HG03439 (cell line): Measurements from ENCODE around the gene CAMK2B.

Experiments
- ATAC-seq: cut with Tn5 transposase; IDR thresholded peaks from one replicate; pipeline ENCODE4 v1.9.1; 2021; ENCODE audit warnings: mild to moderate bottlenecking, moderate library complexity; ENCODE audit not compliant: unreplicated experiment

The CAMK2B gene

DNA sequence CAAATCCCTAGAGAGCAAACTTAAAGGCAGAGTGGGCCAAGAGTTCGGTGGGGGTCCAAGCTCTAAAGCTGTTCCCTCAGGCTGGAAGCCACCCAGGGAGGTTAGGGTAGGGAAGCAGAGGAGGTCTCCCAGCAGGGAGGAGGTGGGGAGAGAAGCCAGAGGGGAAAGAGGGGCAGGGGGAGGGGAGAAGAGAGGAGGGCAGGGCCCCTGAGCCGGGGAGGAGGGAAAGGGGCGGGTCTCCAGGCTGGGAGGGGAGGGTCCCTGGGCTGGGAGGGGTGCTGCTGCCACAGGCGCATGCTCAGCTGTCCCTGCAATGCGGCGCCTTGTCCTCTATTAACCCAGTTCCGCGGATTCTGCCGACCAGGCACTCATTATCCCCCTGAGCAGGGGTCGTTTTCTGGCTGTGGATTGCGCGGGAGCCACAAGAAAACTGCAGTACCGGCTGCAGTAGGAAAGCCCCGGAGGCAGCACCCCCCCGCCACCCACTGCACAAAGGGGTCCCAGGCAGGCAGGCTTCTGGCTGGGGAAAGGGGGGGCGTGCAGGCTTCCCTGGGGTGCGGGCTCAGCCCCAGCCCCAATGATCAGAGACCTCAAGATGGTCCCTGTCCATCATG is 49.3 kb downstream of the CAMK2B start:
- ATAC-seq = no peak

- no peak for ATAC-seq
These were observed 50.2 kb downstream of the CAMK2B start for GRCh38 chr7:44275146-44275545.

DNA sequence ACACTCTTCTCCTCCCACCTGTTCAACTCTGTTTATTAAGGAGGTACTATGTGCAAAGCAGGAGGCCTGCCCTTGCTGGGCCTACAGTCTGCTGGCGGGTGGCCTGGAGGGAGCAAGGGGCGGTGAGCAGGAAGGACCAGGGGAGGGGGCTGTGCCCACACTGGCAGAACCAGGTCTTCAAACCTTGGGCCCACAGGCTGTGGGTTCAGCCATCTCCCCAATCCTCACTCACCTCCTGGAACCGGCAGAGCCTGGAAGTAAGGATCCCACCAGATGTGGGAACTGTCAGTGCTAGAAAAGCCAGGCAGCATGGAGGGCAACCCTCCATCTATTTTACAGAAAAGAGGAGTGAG is 50.8 kb downstream of the CAMK2B start:
- ATAC-seq = no peak

DNA sequence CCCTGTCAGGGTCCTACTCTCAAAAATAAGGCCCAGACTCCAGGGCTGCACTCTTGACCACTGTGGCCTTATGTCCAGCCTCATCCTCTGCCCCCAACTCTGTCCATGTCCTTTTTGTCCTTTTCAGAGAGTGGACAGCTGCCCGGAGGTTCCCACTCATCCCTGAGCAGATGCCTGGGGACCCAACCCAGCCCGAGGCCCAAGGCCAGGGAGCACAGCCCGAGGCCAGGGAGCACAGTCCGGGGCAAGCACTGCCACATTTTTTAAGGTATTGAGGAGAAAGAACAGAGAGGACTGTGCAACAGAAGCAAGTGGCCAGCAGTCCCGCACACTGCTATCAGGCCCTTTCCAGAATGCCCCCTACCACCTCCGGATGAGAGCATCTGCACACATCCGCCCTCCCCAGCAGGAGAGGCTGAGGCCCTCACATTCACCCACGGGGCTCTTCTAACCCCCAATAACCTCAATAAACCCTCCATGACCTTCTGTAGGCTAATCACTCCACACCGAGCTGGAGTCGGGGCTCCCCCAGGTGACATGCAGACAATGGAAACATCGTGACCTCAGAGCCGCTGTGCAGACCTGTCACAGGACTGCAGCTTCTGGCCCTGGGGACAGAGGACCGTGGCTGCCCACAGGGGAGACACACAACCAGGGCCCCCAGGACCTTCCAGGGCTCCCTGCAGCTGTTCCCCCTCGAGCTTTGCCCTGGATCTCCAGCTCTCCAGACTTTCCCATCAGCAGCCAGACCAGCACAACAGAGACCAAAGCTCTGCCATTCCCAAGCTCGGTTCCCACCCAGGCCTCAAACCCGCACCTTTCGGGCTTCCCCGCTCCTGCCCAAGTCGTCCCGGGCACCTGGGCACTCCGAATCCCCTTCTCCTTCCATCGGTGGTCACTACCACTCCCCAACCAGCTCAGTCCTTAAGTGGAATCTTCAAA is 51.4 kb downstream of the CAMK2B start:
- ATAC-seq = no peak

DNA sequence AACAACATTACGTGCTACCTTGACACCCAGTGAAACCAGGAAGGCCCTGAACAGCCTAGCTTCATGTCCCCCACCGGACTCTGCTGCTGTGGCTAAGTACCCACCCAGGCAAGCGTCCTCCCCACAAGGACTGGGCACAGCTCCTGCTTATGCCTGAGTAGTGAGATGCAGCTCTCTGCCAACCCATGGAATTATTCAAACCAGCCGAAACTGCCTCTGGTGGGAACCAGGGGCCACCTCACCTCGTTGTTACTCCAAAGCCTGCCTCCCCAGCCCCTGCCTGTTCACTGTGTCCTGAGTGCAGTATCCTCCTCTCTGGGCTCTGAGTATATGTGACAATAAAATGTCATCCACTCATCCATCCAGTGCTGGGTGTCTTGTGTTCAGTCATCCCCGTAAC is 52.4 kb downstream of the CAMK2B start:
- no peak for ATAC-seq

DNA sequence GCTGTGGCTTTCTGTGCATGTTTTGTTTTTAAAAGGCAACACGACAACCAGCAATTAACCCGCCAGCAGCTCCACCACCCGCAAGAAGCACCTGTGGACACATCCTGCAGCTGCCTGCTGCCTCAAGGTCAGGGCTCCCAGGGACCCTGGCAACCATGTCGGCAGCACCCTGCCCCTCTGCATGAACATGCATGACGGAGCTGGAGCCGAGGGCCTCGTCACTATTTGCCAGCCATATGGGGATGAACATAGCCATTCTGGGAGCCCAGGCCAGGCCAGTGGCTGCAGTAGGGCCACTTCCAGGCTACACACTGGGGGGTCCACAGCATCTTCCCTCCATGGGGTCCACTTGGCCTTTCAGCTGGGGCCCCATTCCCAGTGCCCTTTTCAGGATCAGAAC is 52.9 kb downstream of the CAMK2B start:
- ATAC-seq = no peak

- ATAC-seq = no peak
These were observed 55.4 kb downstream of the CAMK2B start for GRCh38 chr7:44269943-44270493.

- no peak for ATAC-seq
These were observed 56.0 kb downstream of the CAMK2B start for GRCh38 chr7:44269417-44269816.

- ATAC-seq = no peak
These were observed 56.7 kb downstream of the CAMK2B start for GRCh38 chr7:44268671-44269070.

DNA sequence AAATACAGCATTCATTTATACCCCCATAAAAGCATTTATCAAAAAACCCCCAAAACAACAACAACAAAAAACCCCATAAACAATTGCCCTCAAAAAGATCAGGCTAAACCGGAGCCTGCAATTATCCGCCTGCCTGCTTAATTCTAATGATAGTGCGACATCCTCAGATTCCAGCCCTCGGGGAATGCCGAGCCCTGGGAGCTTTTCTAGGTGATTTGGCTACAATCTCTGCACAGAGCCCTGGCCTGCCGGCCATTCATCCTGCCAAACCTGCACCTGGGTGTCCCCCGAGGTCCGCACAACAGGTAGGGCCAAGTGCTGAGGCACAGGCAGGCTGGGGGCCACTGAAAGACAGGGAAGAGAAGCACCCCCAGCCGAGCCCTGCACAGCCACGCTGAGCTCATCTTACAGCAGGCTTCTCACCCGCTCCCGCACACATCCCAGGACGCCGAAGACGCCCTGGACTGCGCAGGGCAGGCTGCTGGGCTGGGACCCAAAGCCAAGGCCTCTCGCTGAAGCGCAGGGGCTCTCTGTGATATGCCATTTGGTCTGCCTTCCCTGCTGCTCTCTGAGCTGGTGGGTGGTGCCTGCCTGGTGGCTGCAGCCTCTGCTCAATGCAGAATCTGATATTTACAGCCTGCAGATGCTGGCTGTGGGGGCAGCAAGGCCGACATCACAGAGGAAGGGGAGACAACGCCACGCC is 57.5 kb downstream of the CAMK2B start:
- ATAC-seq = no peak

DNA sequence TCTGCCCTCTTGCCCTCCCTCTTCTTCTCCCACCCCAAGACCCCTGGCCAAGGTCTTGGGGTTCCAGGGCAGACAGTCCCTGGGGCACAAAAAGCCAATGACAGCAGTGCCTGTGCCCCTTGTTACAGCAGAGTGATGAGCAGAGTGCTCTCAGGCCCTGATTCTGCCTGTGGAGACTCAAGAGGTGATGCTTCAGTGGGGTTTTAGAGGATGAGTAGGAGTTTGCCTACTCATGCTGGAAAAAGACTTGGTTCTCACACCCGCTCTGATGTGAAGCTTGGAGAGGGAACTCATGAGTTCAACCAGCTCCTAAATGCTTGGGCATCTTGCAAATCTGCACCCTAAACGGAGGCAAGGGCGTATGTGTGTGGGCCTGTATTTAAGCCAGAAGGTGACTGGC is 58.2 kb downstream of the CAMK2B start:
- ATAC-seq = no peak

- ATAC-seq = no peak
These were observed 58.9 kb downstream of the CAMK2B start for GRCh38 chr7:44266526-44266925.

- no peak for ATAC-seq
These were observed 59.7 kb downstream of the CAMK2B start for GRCh38 chr7:44265728-44266127.

DNA sequence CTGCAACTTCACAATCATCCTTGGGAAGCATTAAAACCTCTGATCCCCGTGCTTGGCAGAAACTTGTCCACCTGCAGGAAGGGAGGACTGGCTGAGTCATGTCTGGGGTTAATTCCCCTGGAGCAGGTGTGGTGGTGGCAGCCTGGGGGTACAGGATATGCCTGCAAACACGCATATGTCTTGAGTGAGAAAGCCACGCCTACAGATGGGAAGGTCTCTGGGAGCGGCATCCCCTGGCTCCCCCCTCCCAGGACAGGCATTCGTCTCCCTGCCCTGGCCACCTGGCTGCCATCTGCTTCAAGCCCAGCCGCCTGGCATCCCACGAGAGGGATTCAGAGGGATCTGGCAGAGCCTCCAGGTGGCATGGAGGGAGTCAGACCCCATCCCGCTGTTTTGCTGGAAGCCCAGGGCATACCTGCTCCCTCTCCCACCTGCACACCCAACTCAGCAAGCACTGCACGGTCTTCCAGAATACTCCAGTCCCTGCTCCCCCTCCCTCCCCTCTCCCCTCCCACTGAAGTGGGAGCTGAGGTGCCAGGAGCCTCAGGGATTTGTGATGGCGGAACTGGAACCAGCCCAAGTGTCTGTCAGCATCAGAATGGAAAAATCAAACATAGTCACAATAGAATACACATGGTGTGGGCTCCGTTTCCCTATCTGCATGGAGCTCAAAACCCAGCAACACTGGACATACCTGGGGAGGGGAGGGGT is 61.0 kb downstream of the CAMK2B start:
- ATAC-seq = no peak

DNA sequence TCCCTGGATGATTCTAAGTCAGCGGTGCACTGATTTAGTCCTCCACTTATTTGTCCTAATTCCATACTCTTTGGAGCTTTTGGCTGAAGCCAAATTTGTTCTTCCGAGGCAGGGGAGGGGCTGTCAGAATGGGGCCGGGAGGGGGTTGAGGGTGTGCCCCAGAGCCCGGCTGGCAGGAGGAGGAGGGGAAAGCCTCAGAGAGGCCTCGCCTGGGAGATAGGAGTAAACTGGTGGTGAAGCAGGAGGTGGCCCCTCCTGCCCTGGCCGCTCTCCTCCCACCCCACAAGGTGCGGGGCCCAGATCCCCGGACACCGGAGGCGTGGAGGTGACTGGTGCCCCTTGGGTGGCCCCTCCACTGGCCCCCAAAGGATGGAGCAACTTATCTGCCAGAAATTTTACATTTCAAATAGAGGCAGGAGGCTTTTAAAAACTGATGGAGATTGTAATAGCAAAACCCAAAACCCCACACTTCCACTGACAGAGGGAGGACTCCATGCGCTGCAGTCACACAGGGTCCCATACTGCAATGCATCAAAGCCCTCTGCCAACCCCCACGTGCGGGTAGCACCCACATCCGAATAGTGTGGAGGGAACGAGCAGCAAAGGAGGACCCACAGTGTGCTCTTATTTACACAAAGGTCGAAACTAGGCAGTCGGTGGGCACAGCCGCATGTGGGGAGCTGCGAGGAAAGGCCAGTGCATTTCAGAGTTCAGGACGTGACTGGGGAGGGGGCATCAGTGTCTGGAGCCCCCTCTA is 61.9 kb downstream of the CAMK2B start:
- no peak for ATAC-seq

DNA sequence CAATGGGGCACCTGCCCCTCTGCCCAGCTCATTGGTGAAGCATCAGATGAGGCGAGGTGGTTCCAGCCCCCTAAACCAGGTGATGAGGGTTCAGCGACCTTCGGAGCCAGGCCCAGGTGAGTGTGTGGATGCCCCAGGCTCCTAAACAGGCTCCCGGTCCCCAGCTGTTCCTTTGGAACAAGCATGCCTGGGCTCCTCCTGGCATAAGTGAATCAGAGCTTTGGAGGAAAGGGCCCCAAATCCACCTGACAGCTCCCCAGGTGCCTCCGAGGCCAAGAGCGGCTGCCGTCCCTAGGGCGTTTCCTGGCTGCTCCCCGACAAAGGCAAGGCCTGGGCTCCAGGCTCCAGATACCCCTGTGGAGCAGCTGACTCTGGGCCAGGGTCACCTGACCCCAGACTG is 63.4 kb downstream of the CAMK2B start:
- ATAC-seq = no peak

GRCh38 chr7:44261240-44261639 is 64.2 kb downstream of the CAMK2B start:
- ATAC-seq = no peak

DNA sequence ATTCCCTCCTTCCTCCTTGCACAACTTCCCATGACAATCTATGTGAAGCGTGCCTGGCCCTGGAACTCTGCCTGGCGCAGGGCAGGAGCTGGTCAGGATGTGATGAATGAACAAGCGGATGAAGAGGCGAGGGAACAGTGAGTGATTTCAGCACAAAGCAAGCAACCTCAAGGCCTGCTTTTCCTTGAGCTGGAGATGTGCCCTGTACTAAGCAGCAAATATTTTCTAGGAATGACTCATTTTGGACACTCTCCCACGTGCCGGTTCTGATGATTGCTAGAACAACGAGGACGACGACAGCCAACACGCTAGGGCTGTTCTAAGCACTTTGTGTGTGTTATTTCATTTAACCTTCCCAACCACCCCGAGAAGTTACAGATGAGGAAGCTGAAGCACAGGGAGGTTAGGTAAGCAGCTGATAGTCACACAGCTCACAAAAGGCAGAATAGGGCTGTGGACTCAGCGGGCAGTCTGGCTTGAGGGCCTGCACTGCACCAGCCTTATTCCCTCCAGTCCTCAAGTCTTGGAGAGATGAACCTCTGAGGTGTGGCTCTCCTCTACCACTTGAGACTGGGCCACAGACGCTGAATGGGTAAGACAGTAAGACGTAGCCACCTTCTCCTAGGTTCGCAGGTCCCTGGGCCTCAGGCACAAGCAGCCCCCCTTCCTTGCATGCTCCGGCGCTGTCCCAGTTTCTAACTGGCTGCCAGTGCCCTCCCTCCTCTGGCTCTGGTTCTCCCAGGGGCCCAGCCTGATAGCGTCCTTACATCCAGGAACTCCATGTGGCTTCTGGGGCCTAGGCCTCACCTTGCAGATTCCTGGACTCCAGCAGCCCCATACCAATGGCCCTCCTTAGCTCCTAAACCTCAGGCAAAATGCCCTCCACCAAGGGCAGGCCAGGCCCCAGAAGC is 65.6 kb downstream of the CAMK2B start:
- no peak for ATAC-seq

DNA sequence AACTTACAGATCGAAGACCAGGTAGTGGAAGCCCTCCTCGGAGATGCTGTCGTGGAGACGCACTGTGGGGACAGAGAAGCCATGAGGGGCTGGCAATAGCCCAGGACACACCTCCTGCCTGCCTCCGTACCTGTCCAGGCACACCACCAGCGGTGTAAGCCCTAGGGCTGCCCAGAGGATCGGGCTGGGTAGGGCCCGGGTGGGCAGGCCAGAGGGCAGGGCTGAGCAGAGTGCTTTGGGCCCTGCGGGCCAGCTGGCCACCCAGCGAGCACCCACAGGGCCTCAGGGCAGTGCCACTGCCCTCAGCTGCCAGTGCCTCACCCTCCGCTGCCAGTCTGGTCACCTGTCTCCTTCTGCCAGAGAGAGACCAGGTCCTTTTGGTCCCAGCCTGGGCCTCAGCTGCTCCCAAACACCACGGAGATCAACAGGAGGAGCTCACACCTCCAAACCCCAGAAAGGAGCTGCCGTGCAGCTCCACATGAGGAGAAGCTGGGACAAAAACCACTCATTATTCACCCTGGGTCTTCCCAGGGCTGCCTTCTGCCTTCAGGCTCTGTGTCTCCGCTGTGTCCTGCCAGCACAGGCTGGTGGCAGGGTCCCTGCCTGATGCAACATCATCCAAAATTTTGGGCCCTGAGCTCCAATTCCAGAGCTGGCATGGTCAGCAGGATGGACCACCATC is 66.4 kb downstream of the CAMK2B start:
- ATAC-seq = no peak
